IMR-90 (cell line): ENCODE data around the gene ASPA. TPM values are rescaled to one million over a fixed set of nuclear protein-coding genes. Genes with fewer than 3 reads are reported as not detected.
"Not testable (repeated sequence)": the region's sequence is repeated elsewhere in the genome, so short reads cannot be mapped to it uniquely, and the experiment has no call there.

Experiments
- ATAC-seq: fragments of 200-7000 bp; cut with Tn5 transposase; 2 replicates; pipeline ENCODE4 v1.9.1; 2020; ENCODE audit warnings: low read depth, mild to moderate bottlenecking, moderate library complexity
- BruUV-seq: library from RNA; stranded (reverse); fragments of 400-500 nt; replicated peaks from 2 replicates; lab custom pipeline; 2021; lab: Mats Ljungman, UMichigan
- CTCF ChIA-PET: fragments of 300-600 bp; formaldehyde crosslinking; extraction: SDS; loops from one replicate; lab custom pipeline; 2021; ENCODE audit warnings: antibody characterized with exemption; lab: Yijun Ruan, JAX
- POLR2A ChIA-PET: fragments of 300-600 bp; sonication (Branson Sonifier 250); formaldehyde crosslinking; loops from one replicate; lab custom pipeline; 2022; ENCODE audit warnings: antibody characterized with exemption; ENCODE audit not compliant: unreplicated experiment; lab: Charles Lee
- DNase-seq: peaks from one replicate; pipeline ENCODE4 v3.0.0; 2013
- H2AFZ ChIP-seq: replicated peaks from 2 replicates; pipeline ENCODE3; 2013; ENCODE audit warnings: low read length, mild to moderate bottlenecking; ENCODE audit not compliant: poor library complexity
- H2AK5ac ChIP-seq: 2 replicates; pipeline ENCODE4 v1.6.1; 2013; ENCODE audit warnings: low read depth, low read length, inconsistent platforms
- H2AK9ac ChIP-seq: replicated peaks from 2 replicates; pipeline ENCODE3; 2013; ENCODE audit warnings: mild to moderate bottlenecking, low read depth, low read length, moderate library complexity; ENCODE audit not compliant: poor library complexity
- H2BK120ac ChIP-seq: 2 replicates; pipeline ENCODE4 v1.6.1; 2013; ENCODE audit warnings: low read depth, low read length, inconsistent platforms
- H2BK15ac ChIP-seq: 3 replicates; pipeline ENCODE4 v1.6.1; 2013; ENCODE audit warnings: low read depth, low read length, inconsistent platforms
- H2BK20ac ChIP-seq: 2 replicates; pipeline ENCODE4 v1.6.1; 2013; ENCODE audit warnings: low read depth, mild to moderate bottlenecking, inconsistent platforms, low read length, moderate library complexity
- H2BK5ac ChIP-seq: 2 replicates; pipeline ENCODE4 v1.6.1; 2013; ENCODE audit warnings: mild to moderate bottlenecking, low read depth, low read length, inconsistent platforms; ENCODE audit not compliant: poor library complexity, severe bottlenecking
- H3K14ac ChIP-seq: replicated peaks from 2 replicates; pipeline ENCODE4 v1.6.1; 2013; ENCODE audit warnings: low read depth, low read length, inconsistent platforms
- H3K18ac ChIP-seq: 2 replicates; pipeline ENCODE4 v1.6.1; 2013; ENCODE audit warnings: low read depth, low read length, control low read depth
- H3K23ac ChIP-seq: 2 replicates; pipeline ENCODE4 v1.6.1; 2013; ENCODE audit warnings: low read depth, low read length, inconsistent platforms
- H3K27ac ChIP-seq: 2 replicates; pipeline ENCODE4 v1.5.1; 2013; ENCODE audit warnings: mild to moderate bottlenecking, control low read depth, low read length; ENCODE audit not compliant: insufficient read depth
- H3K27me3 ChIP-seq: 2 replicates; pipeline ENCODE4 v1.6.1; 2013; ENCODE audit warnings: low read length; ENCODE audit not compliant: control insufficient read depth, insufficient read depth
- H3K36me3 ChIP-seq: 2 replicates; pipeline ENCODE4 v1.6.1; 2013; ENCODE audit warnings: low read length, mixed read lengths; ENCODE audit not compliant: control insufficient read depth, insufficient read depth
- H3K4ac ChIP-seq: 2 replicates; pipeline ENCODE4 v1.6.1; 2013; ENCODE audit warnings: low read depth, low read length, inconsistent platforms
- H3K4me1 ChIP-seq: 2 replicates; pipeline ENCODE4 v1.6.1; 2013; ENCODE audit warnings: low read length, mixed read lengths; ENCODE audit not compliant: control insufficient read depth, insufficient read depth
- H3K4me2 ChIP-seq: 2 replicates; pipeline ENCODE4 v1.6.1; 2013; ENCODE audit warnings: low read depth, mild to moderate bottlenecking, control low read depth, low read length, moderate library complexity
- H3K4me3 ChIP-seq: 2 replicates; pipeline ENCODE4 v1.5.1; 2013; ENCODE audit warnings: low read depth, mild to moderate bottlenecking, control low read depth, low read length, moderate library complexity; ENCODE audit not compliant: insufficient read depth
- H3K56ac ChIP-seq: 2 replicates; pipeline ENCODE4 v1.6.1; 2013; ENCODE audit warnings: low read length, inconsistent platforms; ENCODE audit not compliant: insufficient read depth; ENCODE audit errors: extremely low read depth
- H3K79me1 ChIP-seq, 2 experiments: 2 replicates each; pipeline ENCODE4 v1.6.1; 2013; ENCODE audit warnings: low read length in 2 of 2, inconsistent platforms in 1 of 2, low read depth in 1 of 2
- H3K9ac ChIP-seq: 2 replicates; pipeline ENCODE4 v1.6.1; 2013; ENCODE audit warnings: low read depth, low read length, control low read depth
- H3K9me1 ChIP-seq: 2 replicates; pipeline ENCODE4 v1.6.1; 2013; ENCODE audit warnings: low read length, inconsistent platforms; ENCODE audit not compliant: insufficient read depth
- H3K9me3 ChIP-seq: 2 replicates; pipeline ENCODE4 v1.6.1; 2013; ENCODE audit warnings: low read length; ENCODE audit not compliant: control insufficient read depth, insufficient read depth
- H4K20me1 ChIP-seq: 2 replicates; pipeline ENCODE4 v1.6.1; 2013; ENCODE audit warnings: low read length, inconsistent platforms; ENCODE audit not compliant: insufficient read depth
- H4K5ac ChIP-seq: 2 replicates; pipeline ENCODE4 v1.6.1; 2013; ENCODE audit warnings: mild to moderate bottlenecking, low read depth, low read length, control low read depth
- H4K8ac ChIP-seq, 2 experiments: 2 replicates each; pipeline ENCODE4 v1.6.1; 2013; ENCODE audit warnings: low read depth in 2 of 2, low read length in 2 of 2, control low read depth in 1 of 2, inconsistent platforms in 1 of 2
- H4K91ac ChIP-seq: 2 replicates; pipeline ENCODE4 v1.6.1; 2013; ENCODE audit warnings: low read depth, low read length, inconsistent platforms; ENCODE audit not compliant: insufficient read depth
- WGBS, 2 experiments: methylation state at CpG; one replicate each; pipeline versions ENCODE4 v1.1.5 to v1.1.7; 2013; ENCODE audit warnings: missing lambda C conversion rate in 2 of 2; ENCODE audit not compliant: insufficient read length in 1 of 2; ENCODE audit errors: extremely low coverage in 2 of 2; 5-methylcytosine and 5-hydroxymethylcytosine counted together
- dilution Hi-C: fragments of 300-500 bp; cut with HindIII; formaldehyde crosslinking; loops from one replicate; pipeline ENCODE4 v1.14.3; 2018; ENCODE audit warnings: low sequenced_read_pairs; ENCODE audit not compliant: unreplicated experiment
- in situ Hi-C: fragments of 300-500 bp; cut with MboI; formaldehyde crosslinking; loops from 3 replicates; pipeline ENCODE4 v1.14.3; 2019; ENCODE audit warnings: low sequenced_read_pairs, inconsistent platforms, mixed read lengths
- intact Hi-C: fragments of 100-400 bp; cut with micrococcal nuclease; formaldehyde crosslinking; loops from 2 replicates; pipeline ENCODE4 v1.10.0; 2022
- polyA plus RNA-seq, 3 experiments: library from polyadenylated mRNA; depleted of rRNA; stranded (reverse); fragments of >200 nt; gene quantifications; 2 replicates each; pipeline ENCODE4 v1.2.3, GENCODE V29; 2012; ENCODE audit warnings: low replicate concordance in 1 of 3
- total RNA-seq: library from RNA; depleted of rRNA; stranded (reverse); fragments of >200 nt; gene quantifications from 2 replicates; pipeline ENCODE4 v1.2.3, GENCODE V29; 2012

Gene ASPA
- total and polyA plus RNA-seq, 2 of the 4 experiments (the other 2 are of a cell fraction), result 0.02 TPM; not detected in 1

GRCh38 chr17:3466355-3466754 lies 9.4 kb upstream of the ASPA start:
- H3K9me1 ChIP-seq, H4K5ac ChIP-seq, BruUV-seq, H3K56ac ChIP-seq, DNase-seq, H3K4me3 ChIP-seq, H3K18ac ChIP-seq, H3K36me3 ChIP-seq, POLR2A ChIA-PET, H3K9me3 ChIP-seq, intact Hi-C loops, H3K27me3 ChIP-seq, H3K9ac ChIP-seq, H2BK5ac ChIP-seq, H3K27ac ChIP-seq, H2BK20ac ChIP-seq, H3K79me1 ChIP-seq, H2BK15ac ChIP-seq, H3K23ac ChIP-seq, H2BK120ac ChIP-seq, H3K4me2 ChIP-seq, H3K4ac ChIP-seq, in situ Hi-C loops, ATAC-seq, H2AK9ac ChIP-seq, H4K91ac ChIP-seq, H4K20me1 ChIP-seq, H4K8ac ChIP-seq, dilution Hi-C loops, H3K4me1 ChIP-seq, H2AFZ ChIP-seq, H3K14ac ChIP-seq, H2AK5ac ChIP-seq, CTCF ChIA-PET: not testable (repeated sequence)
- no CpG with 5 or more reads among the region's 1 CpG for WGBS, 2 experiments
